Smooth muscle cell (in vitro differentiated cells): Measurements from ENCODE around the gene LRRC71. TPM values are rescaled to one million over a fixed set of nuclear protein-coding genes. Genes with fewer than 3 reads are reported as not detected.

Experiments used
- DNase-seq: peaks from one replicate; lab custom pipeline; 2025; ENCODE audit not compliant: unreplicated experiment; lab: John Stamatoyannopoulos, UW
- H2AFZ ChIP-seq: fragments of 200-600 bp; sonication (generic); 2 replicates; pipeline ENCODE4 v1.6.0; 2016; ENCODE audit warnings: antibody characterized with exemption, low read depth, mild to moderate bottlenecking
- H3F3A ChIP-seq: fragments of 200-600 bp; sonication (generic); 2 replicates; pipeline ENCODE4 v1.6.0; 2017; ENCODE audit warnings: antibody characterized with exemption, low read depth
- H3K27ac ChIP-seq: fragments of 200-600 bp; sonication (generic); 2 replicates; pipeline ENCODE4 v1.5.1; 2016; ENCODE audit warnings: low read depth, mild to moderate bottlenecking
- H3K27me3 ChIP-seq: fragments of 200-600 bp; sonication (generic); 2 replicates; pipeline ENCODE4 v1.6.1; 2016; ENCODE audit warnings: low read depth, mild to moderate bottlenecking
- H3K36me3 ChIP-seq: fragments of 200-600 bp; sonication (generic); 2 replicates; pipeline ENCODE4 v1.5.1; 2016; ENCODE audit warnings: low read depth
- H3K4me1 ChIP-seq: fragments of 200-600 bp; sonication (generic); 2 replicates; pipeline ENCODE4 v1.5.1; 2016; ENCODE audit warnings: low read depth
- H3K4me2 ChIP-seq: fragments of 200-600 bp; sonication (generic); 2 replicates; pipeline ENCODE4 v1.6.0; 2016; ENCODE audit warnings: mild to moderate bottlenecking
- H3K4me3 ChIP-seq: fragments of 200-600 bp; sonication (generic); 2 replicates; pipeline ENCODE4 v1.5.1; 2016; ENCODE audit warnings: mild to moderate bottlenecking
- H3K79me2 ChIP-seq: fragments of 200-600 bp; sonication (generic); 2 replicates; pipeline ENCODE4 v1.6.0; 2016; ENCODE audit warnings: low read depth, mild to moderate bottlenecking
- H3K9ac ChIP-seq: fragments of 200-600 bp; sonication (generic); 2 replicates; pipeline ENCODE4 v1.6.0; 2016; ENCODE audit warnings: low read depth
- H3K9me3 ChIP-seq: fragments of 200-600 bp; sonication (generic); replicated peaks from 2 replicates; pipeline ENCODE4 v1.5.1; 2016; ENCODE audit warnings: low read depth
- H4K20me1 ChIP-seq: fragments of 200-600 bp; sonication (generic); 2 replicates; pipeline ENCODE4 v1.6.0; 2016; ENCODE audit warnings: low read depth
- CTCF ChIP-seq: fragments of 200-600 bp; sonication (generic); IDR thresholded peaks from 2 replicates; pipeline ENCODE4 v1.5.1; 2017; ENCODE audit warnings: borderline replicate concordance, mild to moderate bottlenecking, antibody characterized with exemption; ENCODE audit not compliant: insufficient read depth, poor library complexity, severe bottlenecking
- WGBS: methylation state at CpG from one replicate; pipeline ENCODE4 v1.1.7; 2016; ENCODE audit warnings: low lambda C conversion rate; 5-methylcytosine and 5-hydroxymethylcytosine counted together
- microRNA counts: library from miRNA; unstranded; fragments of <30 nt; microRNA quantifications from one replicate; lab custom pipeline; 2016
- microRNA-seq: library from miRNA; unstranded; fragments of <30 nt; microRNA quantifications from one replicate; pipeline ENCODE4, GENCODE V29; 2016; ENCODE audit warnings: borderline number of aligned reads
- polyA plus RNA-seq: library from polyadenylated mRNA; unstranded; fragments of >200 nt; fragmentation: Nextera tagmentation; extraction: Ambion mirVana; gene quantifications from 2 replicates; pipeline ENCODE4 v1.2.1, GENCODE V29; 2016
- small RNA-seq: library from RNA; depleted of rRNA; stranded (forward); fragments of <200 nt; gene quantifications from one replicate; pipeline ENCODE3, GENCODE V24; 2014
- total RNA-seq: library from RNA; depleted of rRNA; stranded (reverse); fragments of >200 nt; gene quantifications from 2 replicates; pipeline ENCODE4 v1.2.3, GENCODE V29; 2014

The LRRC71 gene
- total and polyA plus RNA-seq, 2 experiments from 2014 or later: not detected

DNA sequence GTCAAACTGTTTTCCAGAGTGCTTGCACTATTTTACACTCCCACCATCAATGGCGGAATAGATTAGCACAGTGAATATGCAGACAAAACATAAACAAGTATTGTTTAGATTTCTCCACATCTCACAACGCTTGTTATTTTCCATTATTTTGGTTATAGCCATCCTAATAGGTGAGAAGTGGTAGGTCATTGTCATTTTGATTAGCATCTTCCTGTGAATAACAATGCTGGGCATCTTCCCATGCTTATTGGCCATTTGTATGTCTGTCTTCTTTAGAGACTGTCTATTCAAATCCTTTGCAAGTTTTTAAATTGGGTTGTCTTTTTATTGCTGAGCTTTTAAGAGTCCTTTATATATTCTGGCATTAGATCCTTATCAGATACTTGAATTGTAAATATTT is 54.7 kb downstream of the LRRC71 start:
- H4K20me1 ChIP-seq: peaks cover 5% of the 10 kb centered on the region

DNA sequence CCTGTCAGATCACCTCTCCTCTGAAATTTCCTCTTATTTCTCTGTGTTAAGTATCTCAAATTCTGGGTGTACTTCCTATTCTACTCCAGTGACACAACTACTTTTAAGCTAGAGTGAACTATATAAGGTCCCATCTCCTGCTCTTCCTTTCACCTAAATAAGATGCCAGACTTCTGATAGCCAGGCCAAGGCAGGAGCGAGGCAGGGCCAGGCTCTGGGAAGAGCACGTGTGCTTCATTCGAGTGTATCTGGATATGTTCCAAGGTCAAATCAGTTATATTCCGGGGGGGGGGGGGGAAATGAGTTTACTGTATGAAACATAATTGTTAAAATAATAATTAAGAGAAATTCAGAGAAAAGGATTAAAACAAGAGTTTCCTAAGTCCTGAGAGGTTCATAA is 60.1 kb downstream of the LRRC71 start:
- Histone ChIP-seq H3F3A (no peaks in the 10 kb centered on the region), H3K4me2 (no peak overlapping the region), H3K79me2 (no peaks in the 10 kb centered on the region), H3K4me1 (no peaks in the 10 kb centered on the region), H3K9me3 (no peaks in the 10 kb centered on the region), H2AFZ (no peak overlapping the region), H3K36me3 (peaks cover 17% of the 10 kb centered on the region), H3K27ac (no peak overlapping the region), H3K9ac (no peak overlapping the region), H4K20me1 (peaks cover 10% of the 10 kb centered on the region), H3K27me3 (no peaks in the 10 kb centered on the region), H3K4me3 (no peak overlapping the region)
- no peak for DNase-seq
- no peak for TF ChIP-seq CTCF
- WGBS: 97% methylated on average over 4 of the region's 4 CpGs

More for the DNA sequence above, 54.7 kb downstream of the LRRC71 start:
- Histone ChIP-seq H3F3A (no peaks in the 10 kb centered on the region), H3K27ac (no peak overlapping the region), H3K79me2 (no peaks in the 10 kb centered on the region), H3K27me3 (no peaks in the 10 kb centered on the region), H3K4me2 (no peak overlapping the region), H3K4me1 (no peaks in the 10 kb centered on the region), H3K9ac (no peak overlapping the region), H2AFZ (no peak overlapping the region), H3K36me3 (peaks cover 29% of the 10 kb centered on the region), H3K9me3 (no peaks in the 10 kb centered on the region), H3K4me3 (no peak overlapping the region)
- 66% methylated on average over 2 of the region's 2 CpGs for WGBS
- no peak for DNase-seq
- no peak for TF ChIP-seq CTCF

MicroRNA genes within 50 kb of the gene (microRNA counts, 767-probe panel; counts per million panel counts)
- microRNA hsa-miR-765 (lab: Ali Mortazavi, UCI): 183 counts per million

Small RNA genes within 50 kb of the gene (microRNA-seq; reads per million reads assigned to microRNA genes)
- gene MIR765: 3.5 reads per million

Small RNA genes within 50 kb of the gene (small RNA-seq; reads per million reads assigned to genes)
- not detected for gene MIR765

Other genes starting within 250 kb of the LRRC71 start
- gene NES, start 243.2 kb upstream of the LRRC71 start, total RNA-seq: 27.1 and 28.5 TPM in 2 replicates
- 11.3 and 23.3 TPM in 2 replicates for gene NES, start 243.2 kb upstream of the LRRC71 start, polyA plus RNA-seq
- 69.4 and 86.6 TPM in 2 replicates for gene CRABP2, start 215.0 kb upstream of the LRRC71 start, total RNA-seq
- 145 and 277 TPM in 2 replicates for gene CRABP2, start 215.0 kb upstream of the LRRC71 start, polyA plus RNA-seq
- 5.4 and 11.0 TPM in 2 replicates for gene METTL25B, start 192.2 kb upstream of the LRRC71 start, total RNA-seq
- gene METTL25B, start 192.2 kb upstream of the LRRC71 start, polyA plus RNA-seq: 17.5 and 21.7 TPM in 2 replicates
- 13.8 and 20.3 TPM in 2 replicates for gene ISG20L2, start 191.9 kb upstream of the LRRC71 start, total RNA-seq
- gene ISG20L2, start 191.9 kb upstream of the LRRC71 start, polyA plus RNA-seq: 17.4 and 19.2 TPM in 2 replicates
- 16.5 and 29.3 TPM in 2 replicates for gene MRPL24, start 179.5 kb upstream of the LRRC71 start, total RNA-seq
- gene MRPL24, start 179.5 kb upstream of the LRRC71 start, polyA plus RNA-seq: 68.6 and 79.6 TPM in 2 replicates
- 88.4 and 97.2 TPM in 2 replicates for gene HDGF, start 169.0 kb upstream of the LRRC71 start, total RNA-seq
- 109 and 134 TPM in 2 replicates for gene HDGF, start 169.0 kb upstream of the LRRC71 start, polyA plus RNA-seq
- gene PRCC, start 153.1 kb upstream of the LRRC71 start, total RNA-seq: 31.0 and 37.7 TPM in 2 replicates
- 68.1 and 68.7 TPM in 2 replicates for gene PRCC, start 153.1 kb upstream of the LRRC71 start, polyA plus RNA-seq
- gene SH2D2A, start 103.8 kb upstream of the LRRC71 start, total RNA-seq: 10.2 and 14.4 TPM in 2 replicates
- gene SH2D2A, start 103.8 kb upstream of the LRRC71 start, polyA plus RNA-seq: 36.9 and 38.2 TPM in 2 replicates
- gene INSRR, start 61.5 kb upstream of the LRRC71 start, total RNA-seq: 0.09 and 0.36 TPM in 2 replicates
- gene INSRR, start 61.5 kb upstream of the LRRC71 start, polyA plus RNA-seq: 0.45 and 0.67 TPM in 2 replicates
- 0.85 and 1.2 TPM in 2 replicates for gene NTRK1, start 59.8 kb upstream of the LRRC71 start, total RNA-seq
- 3.6 and 5.3 TPM in 2 replicates for gene NTRK1, start 59.8 kb upstream of the LRRC71 start, polyA plus RNA-seq
- 2.3 and 2.7 TPM in 2 replicates for gene PEAR1, start 26.9 kb upstream of the LRRC71 start, total RNA-seq
- gene PEAR1, start 26.9 kb upstream of the LRRC71 start, polyA plus RNA-seq: 3.7 and 4.4 TPM in 2 replicates
- gene ARHGEF11, start 125.1 kb downstream of the LRRC71 start, total RNA-seq: 15.1 and 22.4 TPM in 2 replicates
- gene ARHGEF11, start 125.1 kb downstream of the LRRC71 start, polyA plus RNA-seq: 18.1 and 20.1 TPM in 2 replicates
- 0.31 TPM in 1 of 2 replicates, not detected in the other for gene ETV3L, start 179.2 kb downstream of the LRRC71 start, total RNA-seq
- gene ETV3L, start 179.2 kb downstream of the LRRC71 start, polyA plus RNA-seq: 0.15 TPM in 1 of 2 replicates, not detected in the other
- 33.2 and 46.7 TPM in 2 replicates for gene ETV3, start 217.8 kb downstream of the LRRC71 start, total RNA-seq
- gene ETV3, start 217.8 kb downstream of the LRRC71 start, polyA plus RNA-seq: 11.4 and 15.4 TPM in 2 replicates